ENCODE results near the gene SIX5. TPM values are rescaled to one million over a fixed set of nuclear protein-coding genes. Genes with fewer than 3 reads are reported as not detected.
"Not testable (repeated sequence)": the region's sequence is repeated elsewhere in the genome, so short reads cannot be mapped to it uniquely, and the experiment has no call there.

Gene SIX5
- total RNA-seq, 1 donor = under 0.01 TPM

GRCh38 chr19:45801603-45802175 is 32.6 kb upstream of the SIX5 start:
- H3K27me3 ChIP-seq (ENCODE audit: insufficient read depth, low read length) = peaks cover 37% of the 10 kb centered on the region
- no peaks in the 10 kb centered on the region for H3K9me3 ChIP-seq (ENCODE audit: low read depth, low read length)
- H3K4me3 ChIP-seq (ENCODE audit: low read length) = no peak overlapping the region
- H3K4me1 ChIP-seq (ENCODE audit: insufficient read depth, low read length) = no peaks in the 10 kb centered on the region

GRCh38 chr19:45800070-45800553 is 31.1 kb upstream of the SIX5 start:
- Histone ChIP-seq H3K4me3 (ENCODE audit: low read length) (no peak overlapping the region), H3K4me1 (ENCODE audit: insufficient read depth, low read length) (no peaks in the 10 kb centered on the region), H3K27me3 (ENCODE audit: insufficient read depth, low read length) (peaks cover 53% of the 10 kb centered on the region), H3K9me3 (ENCODE audit: low read depth, low read length) (no peaks in the 10 kb centered on the region)

- H3K4me3 ChIP-seq (ENCODE audit: low read length); H3K4me1 ChIP-seq (ENCODE audit: insufficient read depth, low read length); H3K9me3 ChIP-seq (ENCODE audit: low read depth, low read length): not testable (repeated sequence)
- peaks cover 58% of the 10 kb centered on the region for H3K27me3 ChIP-seq (ENCODE audit: insufficient read depth, low read length)
Observed at GRCh38 chr19:45799541-45799940, 30.5 kb upstream of the SIX5 start.

GRCh38 chr19:45798995-45799517 is 30.0 kb upstream of the SIX5 start:
- Histone ChIP-seq H3K9me3 (ENCODE audit: low read depth, low read length) (no peaks in the 10 kb centered on the region), H3K4me3 (ENCODE audit: low read length) (no peak overlapping the region), H3K27me3 (ENCODE audit: insufficient read depth, low read length) (peaks cover 60% of the 10 kb centered on the region), H3K4me1 (ENCODE audit: insufficient read depth, low read length) (peaks cover under 1% of the 10 kb centered on the region)

GRCh38 chr19:45794627-45795026 is 25.6 kb upstream of the SIX5 start:
- Histone ChIP-seq H3K4me1 (ENCODE audit: insufficient read depth, low read length) (peaks cover 34% of the 10 kb centered on the region), H3K27me3 (ENCODE audit: insufficient read depth, low read length) (peaks cover 52% of the 10 kb centered on the region), H3K9me3 (ENCODE audit: low read depth, low read length) (no peaks in the 10 kb centered on the region), H3K4me3 (ENCODE audit: low read length) (no peak overlapping the region)

GRCh38 chr19:45793876-45794275 is 24.8 kb upstream of the SIX5 start:
- Histone ChIP-seq H3K4me1 (ENCODE audit: insufficient read depth, low read length) (peaks cover 34% of the 10 kb centered on the region), H3K27me3 (ENCODE audit: insufficient read depth, low read length) (peaks cover 52% of the 10 kb centered on the region), H3K9me3 (ENCODE audit: low read depth, low read length) (no peaks in the 10 kb centered on the region), H3K4me3 (ENCODE audit: low read length) (no peak overlapping the region)

- Histone ChIP-seq H3K4me3 (ENCODE audit: low read length) (peak overlapping the region; percentile 48), H3K4me1 (ENCODE audit: insufficient read depth, low read length) (peaks cover 34% of the 10 kb centered on the region), H3K27me3 (ENCODE audit: insufficient read depth, low read length) (peaks cover 59% of the 10 kb centered on the region), H3K9me3 (ENCODE audit: low read depth, low read length) (no peaks in the 10 kb centered on the region)
Observed at GRCh38 chr19:45793178-45793564, 24.1 kb upstream of the SIX5 start.

- Histone ChIP-seq H3K4me3 (ENCODE audit: low read length) (peak within 1 kb of the TSS; percentile 48), H3K27me3 (ENCODE audit: insufficient read depth, low read length) (peaks cover 57% of the 10 kb centered on the region), H3K4me1 (ENCODE audit: insufficient read depth, low read length) (peaks cover 34% of the 10 kb centered on the region), H3K9me3 (ENCODE audit: low read depth, low read length) (no peaks in the 10 kb centered on the region)
Observed at GRCh38 chr19:45792470-45793177, 23.6 kb upstream of the SIX5 start, which contains the start of gene DMWD. Gene DMWD (minus strand): TSS chr19:45792845. CDS start chr19:45792756, 89 bp downstream.

GRCh38 chr19:45791744-45792469 is 22.9 kb upstream of the SIX5 start:
- peaks cover 34% of the 10 kb centered on the region for H3K4me1 ChIP-seq (ENCODE audit: insufficient read depth, low read length)
- no peaks in the 10 kb centered on the region for H3K9me3 ChIP-seq (ENCODE audit: low read depth, low read length)
- peaks cover 61% of the 10 kb centered on the region for H3K27me3 ChIP-seq (ENCODE audit: insufficient read depth, low read length)
- H3K4me3 ChIP-seq (ENCODE audit: low read length) = peak overlapping the region; percentile 48

GRCh38 chr19:45790942-45791341 is 21.9 kb upstream of the SIX5 start:
- Histone ChIP-seq H3K4me1 (ENCODE audit: insufficient read depth, low read length) (peaks cover 34% of the 10 kb centered on the region), H3K9me3 (ENCODE audit: low read depth, low read length) (no peaks in the 10 kb centered on the region), H3K4me3 (ENCODE audit: low read length) (no peak overlapping the region), H3K27me3 (ENCODE audit: insufficient read depth, low read length) (peaks cover 58% of the 10 kb centered on the region)

- Histone ChIP-seq H3K4me3 (ENCODE audit: low read length) (no peak overlapping the region), H3K4me1 (ENCODE audit: insufficient read depth, low read length) (peaks cover 34% of the 10 kb centered on the region), H3K27me3 (ENCODE audit: insufficient read depth, low read length) (peaks cover 52% of the 10 kb centered on the region), H3K9me3 (ENCODE audit: low read depth, low read length) (no peaks in the 10 kb centered on the region)
Observed at GRCh38 chr19:45789035-45789786, 20.2 kb upstream of the SIX5 start.

- Histone ChIP-seq H3K27me3 (ENCODE audit: insufficient read depth, low read length) (peaks cover 55% of the 10 kb centered on the region), H3K9me3 (ENCODE audit: low read depth, low read length) (no peaks in the 10 kb centered on the region), H3K4me1 (ENCODE audit: insufficient read depth, low read length) (peaks cover 13% of the 10 kb centered on the region), H3K4me3 (ENCODE audit: low read length) (no peak overlapping the region)
Observed at GRCh38 chr19:45786533-45786894, 17.5 kb upstream of the SIX5 start.

GRCh38 chr19:45785781-45786532 is 16.9 kb upstream of the SIX5 start:
- Histone ChIP-seq H3K27me3 (ENCODE audit: insufficient read depth, low read length) (peaks cover 59% of the 10 kb centered on the region), H3K4me1 (ENCODE audit: insufficient read depth, low read length) (peaks cover 10% of the 10 kb centered on the region), H3K9me3 (ENCODE audit: low read depth, low read length) (no peaks in the 10 kb centered on the region), H3K4me3 (ENCODE audit: low read length) (no peak overlapping the region)

GRCh38 chr19:45785097-45785496 is 16.0 kb upstream of the SIX5 start:
- Histone ChIP-seq H3K27me3 (ENCODE audit: insufficient read depth, low read length) (peaks cover 67% of the 10 kb centered on the region), H3K4me1 (ENCODE audit: insufficient read depth, low read length) (peaks cover 4% of the 10 kb centered on the region), H3K9me3 (ENCODE audit: low read depth, low read length) (no peaks in the 10 kb centered on the region), H3K4me3 (ENCODE audit: low read length) (no peak overlapping the region)
